LNCAP (cell line): ENCODE data around the gene NLRX1.

Experiments used
- CTCF ChIP-seq: fragments of 450-650 bp; IDR thresholded peaks from 2 replicates; pipeline ENCODE4 v1.5.1; 2017; ENCODE audit warnings: mild to moderate bottlenecking

Gene NLRX1, protein sequence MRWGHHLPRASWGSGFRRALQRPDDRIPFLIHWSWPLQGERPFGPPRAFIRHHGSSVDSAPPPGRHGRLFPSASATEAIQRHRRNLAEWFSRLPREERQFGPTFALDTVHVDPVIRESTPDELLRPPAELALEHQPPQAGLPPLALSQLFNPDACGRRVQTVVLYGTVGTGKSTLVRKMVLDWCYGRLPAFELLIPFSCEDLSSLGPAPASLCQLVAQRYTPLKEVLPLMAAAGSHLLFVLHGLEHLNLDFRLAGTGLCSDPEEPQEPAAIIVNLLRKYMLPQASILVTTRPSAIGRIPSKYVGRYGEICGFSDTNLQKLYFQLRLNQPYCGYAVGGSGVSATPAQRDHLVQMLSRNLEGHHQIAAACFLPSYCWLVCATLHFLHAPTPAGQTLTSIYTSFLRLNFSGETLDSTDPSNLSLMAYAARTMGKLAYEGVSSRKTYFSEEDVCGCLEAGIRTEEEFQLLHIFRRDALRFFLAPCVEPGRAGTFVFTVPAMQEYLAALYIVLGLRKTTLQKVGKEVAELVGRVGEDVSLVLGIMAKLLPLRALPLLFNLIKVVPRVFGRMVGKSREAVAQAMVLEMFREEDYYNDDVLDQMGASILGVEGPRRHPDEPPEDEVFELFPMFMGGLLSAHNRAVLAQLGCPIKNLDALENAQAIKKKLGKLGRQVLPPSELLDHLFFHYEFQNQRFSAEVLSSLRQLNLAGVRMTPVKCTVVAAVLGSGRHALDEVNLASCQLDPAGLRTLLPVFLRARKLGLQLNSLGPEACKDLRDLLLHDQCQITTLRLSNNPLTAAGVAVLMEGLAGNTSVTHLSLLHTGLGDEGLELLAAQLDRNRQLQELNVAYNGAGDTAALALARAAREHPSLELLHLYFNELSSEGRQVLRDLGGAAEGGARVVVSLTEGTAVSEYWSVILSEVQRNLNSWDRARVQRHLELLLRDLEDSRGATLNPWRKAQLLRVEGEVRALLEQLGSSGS

GRCh38 chr11:119168471-119169281 lies at the start of gene NLRX1:
Gene NLRX1 (plus strand): TSS chr11:119168725. CDS start chr11:119171404, 2,679 bp downstream.
- TF ChIP-seq CTCF = peak; percentile 91

DNA sequence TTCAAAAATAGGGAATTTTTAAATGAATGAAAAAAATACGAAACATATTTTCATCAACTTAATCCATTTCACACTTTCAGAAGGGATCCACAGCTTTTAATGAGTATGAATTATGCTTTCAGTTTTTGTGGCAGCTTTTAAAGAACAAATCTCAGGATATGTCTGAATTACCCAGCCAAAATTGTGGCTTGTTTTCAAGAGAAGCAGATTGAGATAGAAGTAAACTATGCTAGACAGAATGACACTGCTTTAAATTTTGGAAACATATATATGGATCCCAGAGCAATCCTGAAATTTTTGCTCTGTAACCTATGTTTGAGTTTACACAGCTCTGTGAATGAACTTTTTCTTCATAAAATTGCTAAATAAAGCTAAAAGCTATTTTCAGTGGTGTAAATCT lies 49.6 kb upstream of the NLRX1 start:
- no peak for TF ChIP-seq CTCF

DNA sequence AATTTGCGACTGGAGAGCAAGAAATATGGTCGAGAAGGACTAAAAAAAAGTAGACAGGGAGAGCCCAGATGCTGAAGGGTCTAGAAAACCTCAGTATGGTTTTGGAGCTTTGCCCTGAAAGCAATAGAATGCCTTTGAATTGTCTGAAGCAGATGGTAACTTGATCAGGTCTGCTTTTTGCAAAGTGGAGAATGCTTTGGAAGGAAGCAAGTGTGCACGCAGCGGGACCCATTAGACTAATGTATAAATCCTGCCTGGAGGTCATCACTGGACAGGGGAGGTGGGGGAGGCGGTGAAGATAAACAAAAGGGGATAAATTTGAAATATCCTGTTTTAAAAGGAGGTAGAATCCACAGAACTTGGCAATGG lies 47.9 kb upstream of the NLRX1 start:
- no peak for TF ChIP-seq CTCF

- TF ChIP-seq CTCF = no peak
Observed at GRCh38 chr11:119121008-119121810, 47.3 kb upstream of the NLRX1 start, which contains the start of gene HINFP. Gene HINFP (plus strand): TSS chr11:119121580. CDS start chr11:119126945, 5,365 bp downstream.

DNA sequence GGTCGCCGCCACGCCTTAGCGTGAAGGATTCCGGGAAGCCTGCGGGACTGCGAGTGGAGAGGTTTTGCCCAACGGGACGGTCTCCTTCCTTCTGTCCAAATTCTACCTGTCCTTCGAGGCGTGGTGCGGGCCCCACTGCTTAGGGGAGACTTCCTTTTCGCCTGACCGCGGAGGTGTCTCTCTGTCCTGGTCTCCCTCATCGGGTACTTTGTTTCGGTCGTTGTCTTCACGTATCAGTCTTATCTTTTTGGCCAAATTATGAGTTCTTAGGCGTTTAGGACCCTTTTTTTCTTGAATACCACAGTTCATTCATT lies 46.8 kb upstream of the NLRX1 start:
- TF ChIP-seq CTCF = no peak

GRCh38 chr11:119125821-119126220 lies 42.7 kb upstream of the NLRX1 start:
- TF ChIP-seq CTCF = no peak
